ENCODE data around the gene KNSTRN.

GRCh38 chr15:40344217-40344616, 38.3 kb upstream of the KNSTRN start:
- TF ChIP-seq TAF1 (IDR thresholded peaks at IDR 0.05; ENCODE audit: borderline replicate concordance, low read depth, low read length) (no peak), POLR2AphosphoS5 (IDR thresholded peaks at IDR 0.05; ENCODE audit: low read depth, low read length) (no peak), POLR2A (IDR thresholded peaks at IDR 0.05; ENCODE audit: low read depth, low read length) (no peak)

Measured in GM12892 (cell line).